PC-9 (cell line): ENCODE data around the gene SPATA21. TPM values are rescaled to one million over a fixed set of nuclear protein-coding genes. Genes with fewer than 3 reads are reported as not detected.

Experiments used
- BruUV-seq: library from RNA; stranded (reverse); fragments of 400-500 nt; replicated peaks from 2 replicates; lab custom pipeline; 2021; lab: Mats Ljungman, UMichigan
- CTCF ChIA-PET: fragments of 300-600 bp; sonication (Branson Sonifier 250); formaldehyde crosslinking; loops from one replicate; lab custom pipeline; 2022; ENCODE audit warnings: antibody characterized with exemption; lab: Charles Lee
- POLR2A ChIA-PET: fragments of 300-600 bp; sonication (Branson Sonifier 250); formaldehyde crosslinking; loops from one replicate; lab custom pipeline; 2022; ENCODE audit warnings: antibody characterized with exemption; ENCODE audit not compliant: unreplicated experiment; lab: Charles Lee
- DNase-seq, 2 experiments: peaks; one replicate each; pipeline versions ENCODE4 v3.0.0 to v3.0.0-alpha.2; 2015 to 2022; ENCODE audit warnings: mixed read lengths in 1 of 2
- H2AFZ ChIP-seq: fragments of 200-600 bp; sonication (generic); 2 replicates; pipeline ENCODE4 v1.8.1; 2017; ENCODE audit warnings: antibody characterized with exemption
- H3F3A ChIP-seq: fragments of 200-600 bp; sonication (generic); 2 replicates; pipeline ENCODE4 v1.8.1; 2017; ENCODE audit warnings: antibody characterized with exemption, mild to moderate bottlenecking, low read depth; ENCODE audit not compliant: insufficient read depth
- H3K27ac ChIP-seq: fragments of 200-600 bp; sonication (generic); 2 replicates; pipeline ENCODE4 v1.6.1; 2016; ENCODE audit warnings: mixed run types
- H3K27me3 ChIP-seq: fragments of 200-600 bp; sonication (generic); 2 replicates; pipeline ENCODE4 v1.6.1; 2016; ENCODE audit warnings: low read depth, mixed run types; ENCODE audit not compliant: insufficient read depth
- H3K36me3 ChIP-seq: fragments of 200-600 bp; sonication (generic); 2 replicates; pipeline ENCODE4 v1.6.1; 2016; ENCODE audit warnings: low read depth, mixed run types
- H3K4me1 ChIP-seq: fragments of 200-600 bp; sonication (generic); replicated peaks from 2 replicates; pipeline ENCODE4 v1.6.1; 2016; ENCODE audit warnings: mixed run types; ENCODE audit not compliant: insufficient read depth
- H3K4me2 ChIP-seq: fragments of 200-600 bp; sonication (generic); 2 replicates; pipeline ENCODE4 v1.6.1; 2017; ENCODE audit warnings: mixed run types
- H3K4me3 ChIP-seq: fragments of 200-600 bp; sonication (generic); 2 replicates; pipeline ENCODE4 v1.6.1; 2016; ENCODE audit warnings: mixed run types
- H3K79me2 ChIP-seq: fragments of 200-600 bp; sonication (generic); 2 replicates; pipeline ENCODE4 v1.6.1; 2017; ENCODE audit warnings: low read depth, mixed run types
- H3K9me2 ChIP-seq: fragments of 200-600 bp; sonication (generic); 2 replicates; pipeline ENCODE4 v1.8.1; 2017; ENCODE audit warnings: mild to moderate bottlenecking; ENCODE audit not compliant: insufficient read depth
- H3K9me3 ChIP-seq: fragments of 200-600 bp; sonication (generic); 2 replicates; pipeline ENCODE4 v1.8.1; 2016; ENCODE audit warnings: low read depth; ENCODE audit not compliant: insufficient read depth
- H4K20me1 ChIP-seq: fragments of 200-600 bp; sonication (generic); 2 replicates; pipeline ENCODE4 v1.8.1; 2017; ENCODE audit not compliant: insufficient read depth
- CTCF ChIP-seq: fragments of 200-600 bp; sonication (generic); conservative IDR thresholded peaks from 2 replicates; pipeline ENCODE4 v1.6.1; 2017; ENCODE audit warnings: mixed run types, antibody characterized with exemption, mild to moderate bottlenecking, moderate library complexity
- EZH2 ChIP-seq: fragments of 200-600 bp; sonication (generic); IDR thresholded peaks from 2 replicates; pipeline ENCODE4 v1.8.0; 2017; ENCODE audit warnings: antibody characterized with exemption, low read depth
- intact Hi-C: fragments of 100-400 bp; cut with micrococcal nuclease; formaldehyde crosslinking; loops from one replicate; pipeline ENCODE4 v1.10.0; 2022; ENCODE audit not compliant: unreplicated experiment
- total RNA-seq: library from RNA; stranded (reverse); gene quantifications from 2 replicates; pipeline ENCODE4 v1.2.3, GENCODE V29; 2021

The SPATA21 gene
- total RNA-seq, 1 experiment from 2014 or later = not detected

GRCh38 chr1:16369821-16370220 lies 67.4 kb downstream of the SPATA21 start:
- POLR2A ChIA-PET = no interaction called here
- H3K9me3 ChIP-seq = no peaks in the 10 kb centered on the region
- no peak overlapping the region for H2AFZ ChIP-seq
- no peaks in the 10 kb centered on the region for H3K27me3 ChIP-seq
- peaks cover 74% of the 10 kb centered on the region for H3K79me2 ChIP-seq
- DNase-seq = no peak
- no peak for TF ChIP-seq CTCF
- TF ChIP-seq EZH2 = no peak
- H3K9me2 ChIP-seq = no peaks in the 10 kb centered on the region
- no peaks in the 10 kb centered on the region; the same call in 1 of the 2 replicates for H3F3A ChIP-seq
- no peaks in the 10 kb centered on the region for H3K36me3 ChIP-seq
- CTCF ChIA-PET = no interaction called here
- no TSS peak for BruUV-seq
- H3K27ac ChIP-seq = no peak overlapping the region
- no peak overlapping the region for H3K4me2 ChIP-seq
- intact Hi-C loops = loop anchor here (5.0 kb wide), 2 partner anchors 72 to 358 kb away; partner anchors contain the start of gene NECAP2
- H3K4me3 ChIP-seq = no peak overlapping the region
- peaks cover 40% of the 10 kb centered on the region for H4K20me1 ChIP-seq
- 0 out of 2 replicates have a peak, but pooled peaks cover 7% of the 10 kb centered on the region for H3K4me1 ChIP-seq

- H3K79me2 ChIP-seq = peaks cover 58% of the 10 kb centered on the region
- TF ChIP-seq EZH2 (no peak), CTCF (no peak)
- no TSS peak for BruUV-seq
- H3K27me3 ChIP-seq = no peaks in the 10 kb centered on the region
- H3K36me3 ChIP-seq = no peaks in the 10 kb centered on the region
- intact Hi-C loops = loop anchor here (5.0 kb wide), 2 partner anchors 74 to 356 kb away; partner anchors contain the start of gene NECAP2
- peaks cover 39% of the 10 kb centered on the region for H4K20me1 ChIP-seq
- H2AFZ ChIP-seq = peak overlapping the region; percentile 73
- no peaks in the 10 kb centered on the region for H3K9me2 ChIP-seq
- no peaks in the 10 kb centered on the region; the same call in 1 of the 2 replicates for H3F3A ChIP-seq
- 0 out of 2 replicates have a peak, but pooled peaks cover 7% of the 10 kb centered on the region for H3K4me1 ChIP-seq
- peak overlapping the region; percentile 85 for H3K4me2 ChIP-seq
- peak overlapping the region; percentile 74 for H3K27ac ChIP-seq
- H3K4me3 ChIP-seq = peak overlapping the region; percentile 59
- CTCF ChIA-PET = interaction anchor here (0.6 to 0.9 kb wide), 4 partner anchors 72 to 734 kb away, joined by 3 to 4 read pairs (median 3); partner anchors contain the start of gene NECAP2
- no peak for DNase-seq
- POLR2A ChIA-PET = interaction anchor here (0.6 kb wide), 3 partner anchors 16 to 273 kb away, joined by 4 to 39 read pairs (median 4); no protein-coding TSS in a partner anchor
- no peaks in the 10 kb centered on the region for H3K9me3 ChIP-seq
Measured at GRCh38 chr1:16367968-16368890, 69.0 kb downstream of the SPATA21 start.

- H3K27me3 ChIP-seq = no peaks in the 10 kb centered on the region
- 0 out of 2 replicates have a peak, but pooled peaks cover 7% of the 10 kb centered on the region for H3K4me1 ChIP-seq
- TF ChIP-seq CTCF = no peak
- no peak for TF ChIP-seq EZH2
- DNase-seq = peak; percentile 50 to 80
- ChIA-PET CTCF (interaction anchor here (0.6 to 1.3 kb wide), 5 partner anchors 15 to 733 kb away, joined by 3 to 4 read pairs (median 3); partner anchors contain the start of genes FBXO42 and NECAP2), POLR2A (interaction anchor here (0.6 kb wide), 3 partner anchors 16 to 273 kb away, joined by 3 to 4 read pairs (median 4); partner anchors contain the start of gene ARHGEF19)
- TSS peak; percentile 83 for BruUV-seq
- peak overlapping the region; percentile 85 for H3K4me2 ChIP-seq
- peaks cover 35% of the 10 kb centered on the region for H4K20me1 ChIP-seq
- H2AFZ ChIP-seq = peak overlapping the region; percentile 73
- H3K27ac ChIP-seq = peak overlapping the region; percentile 74
- intact Hi-C loops = loop anchor here (5.0 kb wide), 2 partner anchors 75 to 355 kb away; partner anchors contain the start of gene NECAP2
- no peaks in the 10 kb centered on the region; the same call in 1 of the 2 replicates for H3F3A ChIP-seq
- H3K36me3 ChIP-seq = no peaks in the 10 kb centered on the region
- no peaks in the 10 kb centered on the region for H3K9me2 ChIP-seq
- H3K79me2 ChIP-seq = peaks cover 49% of the 10 kb centered on the region
- H3K4me3 ChIP-seq = peak overlapping the region; percentile 59
- no peaks in the 10 kb centered on the region for H3K9me3 ChIP-seq
Measured at GRCh38 chr1:16367258-16367967, 69.8 kb downstream of the SPATA21 start.
